HUES6 (cell line): ENCODE results near the gene GATAD2B.
"Not testable (repeated sequence)": the region's sequence is repeated elsewhere in the genome, so short reads cannot be mapped to it uniquely, and the experiment has no call there.

Experiments
- H3K27ac ChIP-seq: 2 replicates; pipeline ENCODE4 v1.7.0; 2013; ENCODE audit warnings: low read depth, mild to moderate bottlenecking, low read length, inconsistent platforms
- H3K27me3 ChIP-seq: 2 replicates; pipeline ENCODE4 v1.6.1; 2013; ENCODE audit warnings: low read length; ENCODE audit not compliant: control insufficient read depth, insufficient read depth
- H3K36me3 ChIP-seq: 2 replicates; pipeline ENCODE4 v1.6.1; 2013; ENCODE audit warnings: low read length; ENCODE audit not compliant: control insufficient read depth, insufficient read depth
- H3K4me1 ChIP-seq: 2 replicates; pipeline ENCODE4 v1.6.1; 2013; ENCODE audit warnings: low read length; ENCODE audit not compliant: control insufficient read depth, insufficient read depth
- H3K4me3 ChIP-seq: 2 replicates; pipeline ENCODE4 v1.5.1; 2013; ENCODE audit warnings: low read depth, low read length
- H3K9ac ChIP-seq: one replicate; pipeline ENCODE4 v1.6.1; 2013; ENCODE audit warnings: mild to moderate bottlenecking, low read length
- H3K9me3 ChIP-seq: 2 replicates; pipeline ENCODE4 v1.6.1; 2013; ENCODE audit warnings: low read depth, low read length; ENCODE audit not compliant: control insufficient read depth, insufficient read depth

The GATAD2B gene

DNA sequence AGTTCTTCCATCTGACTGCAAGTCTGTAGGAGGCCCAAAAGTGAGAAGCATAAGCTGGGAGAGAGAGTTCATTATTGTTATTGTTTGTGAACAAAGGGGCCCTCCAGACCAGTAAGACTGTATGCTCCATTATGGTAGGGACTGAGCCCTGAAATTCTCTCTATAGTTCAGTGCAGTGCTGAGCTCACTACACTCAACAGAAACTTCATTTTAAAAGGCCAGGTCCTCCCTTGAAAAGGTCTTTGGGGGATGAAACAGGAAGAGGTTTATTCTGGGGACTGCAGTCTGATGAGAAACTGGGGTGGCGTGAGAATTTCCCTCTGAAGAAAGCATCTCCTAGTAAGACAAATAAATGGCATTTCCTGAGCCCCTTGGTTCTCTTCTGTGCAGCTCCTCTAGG is 5.5 kb upstream of the GATAD2B start:
- Histone ChIP-seq H3K4me3 (no peak overlapping the region), H3K36me3 (peaks cover 37% of the 10 kb centered on the region), H3K27ac (no peak overlapping the region), H3K27me3 (no peaks in the 10 kb centered on the region), H3K4me1 (no peaks in the 10 kb centered on the region), H3K9me3 (no peaks in the 10 kb centered on the region), H3K9ac (no peak overlapping the region)

DNA sequence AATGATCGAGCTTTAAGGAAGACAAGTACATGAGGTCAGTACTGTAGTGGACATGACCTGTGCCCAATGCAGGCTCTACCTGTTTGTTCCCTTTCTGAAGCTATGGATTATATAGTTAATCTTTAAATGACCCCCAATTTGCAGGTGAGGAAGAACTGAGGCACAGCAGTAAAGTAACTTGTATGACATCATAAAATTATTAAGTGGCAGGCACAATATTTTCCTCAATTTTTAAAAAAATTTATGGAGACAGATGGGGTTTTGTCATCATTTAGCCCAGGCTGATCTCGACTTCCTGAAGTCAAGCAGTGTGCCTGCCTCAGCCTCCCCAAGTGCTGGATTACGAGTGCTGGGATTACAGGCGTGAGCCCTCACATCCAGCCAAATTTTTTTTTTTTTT is 3.6 kb upstream of the GATAD2B start:
- Histone ChIP-seq H3K9me3 (no peaks in the 10 kb centered on the region), H3K27me3 (no peaks in the 10 kb centered on the region), H3K4me1 (no peaks in the 10 kb centered on the region), H3K4me3 (no peak overlapping the region), H3K27ac (no peak overlapping the region), H3K9ac (no peak overlapping the region), H3K36me3 (peaks cover 22% of the 10 kb centered on the region)

DNA sequence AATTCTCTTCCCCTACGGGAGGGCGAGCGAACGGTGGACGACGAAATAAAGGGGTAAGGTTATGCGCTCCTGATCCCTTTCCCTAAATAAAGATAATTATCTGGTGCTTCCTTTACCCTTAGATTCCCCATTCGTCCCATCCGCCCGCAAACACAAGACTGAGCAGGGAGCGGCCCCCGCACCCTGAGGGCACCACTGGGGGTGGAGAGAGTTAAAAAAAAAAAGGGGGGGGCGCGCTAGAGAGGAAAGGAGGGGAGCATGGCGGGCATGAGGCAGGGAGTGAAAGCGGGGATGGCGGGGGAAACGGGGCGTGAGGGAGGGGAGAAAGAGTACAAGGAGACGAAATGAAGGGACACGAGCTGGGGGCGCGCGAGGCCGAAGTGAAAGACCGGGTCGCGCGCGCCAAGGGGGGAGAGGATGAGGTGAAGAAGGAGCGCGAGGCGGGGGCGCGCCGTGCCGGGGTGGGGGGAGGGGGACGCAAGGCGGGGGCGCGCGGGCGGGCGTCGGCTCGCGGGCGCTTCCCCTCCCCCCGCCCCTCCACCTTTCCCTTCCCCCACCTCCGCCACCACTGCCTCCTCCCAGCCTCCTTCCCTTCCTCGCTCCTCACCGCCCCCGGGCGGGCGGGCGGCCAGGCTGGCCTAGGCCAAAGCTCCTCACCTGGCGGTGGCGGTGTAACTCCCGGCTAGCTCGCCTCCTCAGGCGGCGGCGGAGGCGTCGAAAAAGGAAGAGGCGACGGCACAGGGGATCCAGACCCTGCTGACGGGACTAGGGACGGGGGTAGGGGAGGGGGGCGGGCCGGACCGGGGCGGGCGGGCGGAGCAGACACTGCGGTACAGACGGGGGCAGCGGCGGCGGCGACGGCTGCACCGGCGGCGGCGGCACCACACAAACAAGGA is 448 bp downstream of the GATAD2B start:
- Histone ChIP-seq H3K27me3 (no peaks in the 10 kb centered on the region), H3K27ac (peak overlapping the region; percentile 79; the same call in 1 of the 2 replicates), H3K9me3 (no peaks in the 10 kb centered on the region), H3K36me3 (peaks cover 13% of the 10 kb centered on the region), H3K4me3 (peak overlapping the region; percentile 83), H3K4me1 (peaks cover 17% of the 10 kb centered on the region), H3K9ac (peak overlapping the region; percentile 90)

DNA sequence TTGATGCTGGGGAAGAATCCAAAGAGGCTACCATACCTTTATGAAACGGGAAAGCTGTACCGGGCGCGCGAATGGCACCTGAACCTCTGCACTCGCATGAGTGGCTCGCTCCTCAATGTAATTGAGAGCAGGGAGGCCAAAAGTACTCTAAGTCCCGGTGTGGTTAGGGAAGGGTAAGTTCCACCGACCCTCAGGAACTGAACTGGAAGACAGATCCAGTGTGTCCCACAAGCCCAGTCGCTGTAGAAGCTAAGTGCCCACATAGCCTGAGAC is 1.0 kb downstream of the GATAD2B start:
- peaks cover 13% of the 10 kb centered on the region for H3K36me3 ChIP-seq
- H3K27me3 ChIP-seq, result no peaks in the 10 kb centered on the region
- H3K4me3 ChIP-seq, result peak overlapping the region; percentile 83
- H3K27ac ChIP-seq, result peak overlapping the region; percentile 79; the same call in 1 of the 2 replicates
- H3K4me1 ChIP-seq, result peaks cover 17% of the 10 kb centered on the region
- no peaks in the 10 kb centered on the region for H3K9me3 ChIP-seq
- peak overlapping the region; percentile 90 for H3K9ac ChIP-seq

DNA sequence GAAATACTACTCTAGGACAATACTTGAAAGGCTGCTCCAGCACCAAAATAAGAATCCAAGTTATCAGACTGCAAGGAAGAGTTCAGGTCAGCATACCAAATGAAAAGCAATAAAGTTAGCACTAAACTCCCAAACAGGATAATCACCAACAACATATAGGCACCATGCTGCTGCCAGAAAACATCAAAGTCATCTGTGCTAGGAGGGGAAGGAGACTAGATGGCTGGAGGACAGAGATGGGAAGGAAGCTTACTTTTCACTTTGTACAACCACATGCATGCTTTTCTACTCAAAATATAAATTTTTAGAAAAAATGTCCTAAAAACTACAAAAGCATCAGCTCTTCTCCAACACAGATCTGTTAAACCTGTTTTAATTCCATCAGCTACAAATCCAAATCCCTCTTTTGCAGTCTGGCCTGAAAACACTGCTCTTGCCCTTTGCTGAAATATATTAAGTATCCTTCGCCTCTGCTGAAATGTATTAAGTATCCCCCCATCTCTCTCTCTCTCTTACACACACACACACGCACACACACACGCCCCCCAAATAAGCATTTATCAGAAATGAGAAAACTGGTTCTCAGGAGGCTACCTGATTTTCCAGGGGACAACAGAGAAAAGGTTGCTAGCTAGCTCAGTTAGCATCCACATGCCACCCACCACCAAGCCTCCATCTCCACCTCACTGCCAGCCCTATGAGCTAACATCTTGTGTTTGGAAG is 1.5 kb downstream of the GATAD2B start:
- peaks cover 15% of the 10 kb centered on the region for H3K36me3 ChIP-seq
- H3K9ac ChIP-seq, result peak overlapping the region; percentile 90
- peak overlapping the region; percentile 83 for H3K4me3 ChIP-seq
- H3K27me3 ChIP-seq, result no peaks in the 10 kb centered on the region
- peak overlapping the region; percentile 79; the same call in 1 of the 2 replicates for H3K27ac ChIP-seq
- no peaks in the 10 kb centered on the region for H3K9me3 ChIP-seq
- H3K4me1 ChIP-seq, result peaks cover 17% of the 10 kb centered on the region

DNA sequence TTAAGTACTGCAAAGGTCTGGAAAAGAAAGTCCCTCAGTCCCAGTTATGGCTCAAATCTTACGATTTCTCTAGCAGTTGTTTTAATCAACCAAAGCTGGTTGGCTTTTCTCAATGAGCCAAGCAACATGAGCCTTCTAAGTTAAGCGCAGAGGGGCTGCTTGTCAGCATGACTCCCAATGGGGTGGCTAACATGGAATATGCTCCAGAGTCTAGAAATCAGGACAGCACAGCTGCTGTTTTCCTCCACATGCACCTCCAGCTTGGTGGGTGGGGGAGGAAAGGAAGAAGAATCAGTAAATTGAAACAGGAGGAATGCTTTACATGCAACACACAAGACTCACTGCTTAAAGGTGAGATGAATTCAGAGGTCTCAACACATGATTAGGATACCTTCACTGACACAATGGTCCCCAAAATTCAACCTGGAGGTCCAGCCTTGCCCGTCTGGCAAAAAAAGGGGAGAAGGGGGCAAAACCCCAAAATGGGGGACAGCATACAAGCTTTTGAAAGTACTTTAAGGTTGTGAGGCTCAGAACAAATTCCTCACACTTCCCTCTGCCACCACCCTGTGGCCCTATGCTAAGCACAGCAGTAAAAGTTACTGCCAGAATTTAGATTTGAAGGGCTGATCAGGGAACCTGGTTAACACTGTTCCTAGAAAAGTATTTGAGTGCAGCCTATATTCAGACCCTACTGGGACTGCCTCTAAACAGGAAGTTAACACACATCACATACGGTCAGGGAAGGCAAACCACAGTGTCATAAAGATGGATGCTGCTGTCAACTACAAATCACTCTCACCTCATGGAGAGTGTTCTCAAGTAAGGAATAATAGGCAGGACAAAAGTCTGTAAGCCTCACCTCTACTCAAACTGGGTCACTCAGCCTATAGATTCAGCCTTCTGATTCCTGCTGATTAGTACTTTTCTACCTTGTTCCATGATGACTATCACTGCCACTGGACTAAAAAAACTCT is 2.6 kb downstream of the GATAD2B start:
- no peaks in the 10 kb centered on the region for H3K9me3 ChIP-seq
- no peak overlapping the region for H3K27ac ChIP-seq
- H3K9ac ChIP-seq, result peak overlapping the region; percentile 30
- peak overlapping the region; percentile 83 for H3K4me3 ChIP-seq
- peaks cover 17% of the 10 kb centered on the region for H3K36me3 ChIP-seq
- no peaks in the 10 kb centered on the region for H3K27me3 ChIP-seq
- peaks cover 17% of the 10 kb centered on the region for H3K4me1 ChIP-seq

DNA sequence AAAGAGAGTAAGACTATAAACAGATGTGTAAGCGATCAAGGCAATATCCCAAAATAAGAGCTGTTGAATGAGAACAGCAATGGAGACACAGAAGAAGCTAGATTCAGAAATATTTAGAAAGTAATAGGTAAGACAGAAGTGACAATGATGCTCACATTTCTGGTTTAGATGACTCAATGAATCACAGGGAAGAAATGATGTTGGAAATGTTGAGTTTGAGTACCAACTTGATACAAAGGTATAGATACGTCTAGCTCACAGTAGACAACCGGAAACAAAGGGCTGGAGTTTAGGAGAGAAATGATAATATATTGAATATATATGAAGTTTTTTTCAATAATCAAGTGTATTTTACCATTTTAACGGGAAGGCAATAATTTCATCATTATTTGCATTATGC is 6.5 kb downstream of the GATAD2B start:
- peaks cover 20% of the 10 kb centered on the region for H3K36me3 ChIP-seq
- no peak overlapping the region for H3K9ac ChIP-seq
- H3K4me3 ChIP-seq, result no peak overlapping the region
- no peak overlapping the region for H3K27ac ChIP-seq
- H3K9me3 ChIP-seq, result no peaks in the 10 kb centered on the region
- H3K27me3 ChIP-seq, result no peaks in the 10 kb centered on the region
- peaks cover 17% of the 10 kb centered on the region for H3K4me1 ChIP-seq

DNA sequence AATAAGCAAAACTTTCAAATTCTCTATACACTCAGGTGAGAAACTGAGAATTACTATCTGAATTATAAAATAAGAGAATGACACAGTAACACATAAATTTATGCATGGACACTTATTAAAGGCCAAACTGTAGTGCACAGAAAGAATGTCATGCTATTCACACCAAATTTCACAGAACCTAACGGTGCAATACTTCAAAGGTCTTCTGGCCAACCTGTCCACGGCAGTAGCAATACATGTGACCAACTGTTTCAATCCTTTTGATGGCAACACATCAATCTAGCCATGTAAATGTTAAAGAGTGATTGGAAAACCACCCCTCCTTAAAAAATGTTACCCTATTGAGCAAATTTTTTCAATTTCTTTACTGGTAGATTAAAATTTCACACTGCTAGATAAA is 10.4 kb downstream of the GATAD2B start:
- Histone ChIP-seq H3K36me3 (peaks cover 11% of the 10 kb centered on the region; the same call in 1 of the 2 replicates), H3K27me3 (no peaks in the 10 kb centered on the region), H3K4me1 (no peaks in the 10 kb centered on the region), H3K4me3 (no peak overlapping the region), H3K9ac (no peak overlapping the region), H3K27ac (no peak overlapping the region), H3K9me3 (no peaks in the 10 kb centered on the region)

DNA sequence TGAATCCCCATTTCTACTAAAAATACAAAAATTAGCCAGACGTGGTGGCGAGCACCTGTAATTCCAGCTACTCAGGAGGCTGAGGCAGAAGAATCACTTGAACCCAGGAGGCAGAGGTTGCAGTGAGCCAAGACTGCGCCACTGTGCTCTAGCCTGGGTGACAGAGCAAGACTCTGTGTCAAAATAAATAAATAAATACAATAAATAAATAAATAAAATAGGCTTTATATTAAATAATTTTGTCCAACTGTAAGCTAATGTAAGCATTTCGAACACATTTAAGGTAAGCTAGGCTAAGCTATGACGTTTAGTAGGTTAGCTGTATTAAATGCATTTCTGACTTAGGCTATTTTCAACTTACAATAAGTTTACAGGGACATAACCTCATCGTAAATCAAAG is 12.2 kb downstream of the GATAD2B start:
- H3K4me1 ChIP-seq, H3K4me3 ChIP-seq: not testable (repeated sequence)
- H3K36me3 ChIP-seq, result peaks cover 14% of the 10 kb centered on the region

DNA sequence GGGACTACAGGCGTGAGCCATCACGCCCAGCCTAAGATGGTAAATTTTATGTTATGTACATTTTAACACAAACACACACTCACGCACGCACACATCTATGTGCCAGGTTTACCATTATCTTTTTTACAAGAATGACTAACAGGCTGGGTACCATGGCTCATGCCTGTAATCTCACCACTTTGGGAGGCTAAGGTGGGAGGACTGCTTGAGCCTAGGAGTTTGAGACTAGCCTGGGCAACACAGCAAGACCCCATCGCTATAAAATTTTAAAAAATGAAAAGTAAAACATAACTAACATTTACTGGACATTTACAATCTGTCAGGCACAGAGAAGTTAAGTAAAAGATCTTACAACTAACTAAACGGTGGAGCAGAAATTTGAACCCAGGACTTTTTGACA is 14.7 kb downstream of the GATAD2B start:
- H3K9me3 ChIP-seq, result no peaks in the 10 kb centered on the region
- no peak overlapping the region for H3K4me3 ChIP-seq
- H3K27ac ChIP-seq, result no peak overlapping the region
- H3K36me3 ChIP-seq, result peaks cover 16% of the 10 kb centered on the region
- no peak overlapping the region for H3K9ac ChIP-seq
- no peaks in the 10 kb centered on the region for H3K4me1 ChIP-seq
- H3K27me3 ChIP-seq, result no peaks in the 10 kb centered on the region

More for the DNA sequence above, 12.2 kb downstream of the GATAD2B start:
- H3K9me3 ChIP-seq, H3K27ac ChIP-seq, H3K9ac ChIP-seq, H3K27me3 ChIP-seq: not testable (repeated sequence)
